Stimulated activated CD4-positive, alpha-beta T cell treated with anti-CD3 and anti-CD28 coated beads, Interleukin-4, amount 100 ng/mL, for 4 hours (primary cell): ENCODE measurements around the gene RTP2.

ENCODE experiments used
- DNase-seq, 2 experiments: peaks; one replicate each; pipeline ENCODE4 v3.0.0-alpha.2; 2020

The RTP2 gene

GRCh38 chr3:187665764-187666402, 36.5 kb downstream of the RTP2 start:
- no peak for DNase-seq

- DNase-seq, result no peak
Measured at GRCh38 chr3:187665010-187665409, 37.3 kb downstream of the RTP2 start.

GRCh38 chr3:187662848-187663409, 39.4 kb downstream of the RTP2 start:
- no peak for DNase-seq

GRCh38 chr3:187661267-187661666, 41.1 kb downstream of the RTP2 start:
- DNase-seq, result no peak

- no peak for DNase-seq
Measured at GRCh38 chr3:187651282-187651681, 51.1 kb downstream of the RTP2 start.
